ENCODE measurements around the gene BARHL1. TPM values are rescaled to one million over a fixed set of nuclear protein-coding genes. Genes with fewer than 3 reads are reported as not detected.
A peak's percentile ranks its signal among the peaks of the same experiment; 100 is the strongest.

The BARHL1 gene
- total RNA-seq, 1 experiment from 2014 or later = not detected

DNA sequence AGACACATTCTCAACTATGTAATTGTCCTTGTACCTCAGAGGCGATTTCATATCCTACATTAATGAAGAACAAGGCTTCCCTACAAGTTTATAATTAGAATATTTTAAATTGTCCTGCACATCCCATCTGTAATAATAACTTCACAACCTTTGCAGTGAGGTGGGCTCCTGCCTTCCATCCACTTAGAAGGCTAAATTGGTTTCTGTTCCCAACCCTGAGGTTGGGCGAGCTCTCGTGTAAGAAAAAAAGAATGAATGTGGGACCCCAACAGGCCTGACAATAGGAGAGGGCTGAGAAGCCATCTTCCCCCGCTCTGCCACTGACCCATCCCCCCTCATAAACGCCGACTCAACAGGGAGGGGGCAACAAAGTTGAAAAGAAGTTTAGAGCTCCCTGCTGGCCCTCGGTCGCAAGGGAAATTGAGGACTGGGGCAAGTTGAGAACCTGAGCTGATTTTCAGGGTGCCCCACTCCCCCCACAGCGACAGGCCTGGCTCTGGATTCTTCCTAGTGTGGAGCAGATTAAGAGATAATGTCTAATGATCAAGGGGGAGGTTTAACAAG is 9.4 kb downstream of the BARHL1 start:
- WGBS (ENCODE audit: extremely low coverage, insufficient read length, low lambda C conversion rate) = no CpG with 5 or more reads among the region's 9 CpGs
- peak overlapping the region; percentile 52 for H3K4me2 ChIP-seq (ENCODE audit: insufficient read depth, insufficient read length, low read length)
- peak overlapping the region in 1 of 3 experiments; percentile 90; a peak in 3 of 7 replicates for H3K27ac Mint-ChIP-seq

More for the DNA sequence above, 9.4 kb downstream of the BARHL1 start:
- H4K91ac ChIP-seq (ENCODE audit: insufficient read length, low read depth, low read length) = no peak overlapping the region
- peaks cover 28 to 57% of the 10 kb centered on the region in 2 experiments for H3K4me1 Mint-ChIP-seq
- no peak overlapping the region for H2BK120ac ChIP-seq (ENCODE audit: low read depth, low read length, poor library complexity, severe bottlenecking)
- no peak overlapping the region for H2AK5ac ChIP-seq (ENCODE audit: insufficient read length, low read length)
- H4K20me1 ChIP-seq (ENCODE audit: control insufficient read depth, insufficient read depth, insufficient read length) = no peaks in the 10 kb centered on the region
- H2BK15ac ChIP-seq (ENCODE audit: low read depth, low read length) = no peak overlapping the region
- no peak overlapping the region for H2AFZ ChIP-seq (ENCODE audit: low read length)
- no peak overlapping the region for H3K56ac ChIP-seq (ENCODE audit: insufficient read length, low read depth, low read length)
- H3K36me3 Mint-ChIP-seq (ENCODE audit: insufficient read depth in 1 of 3, low read depth in 3 of 3) = peaks cover 6 to 31% (median 8%) of the 10 kb centered on the region in 3 experiments; a peak in 5 of 7 replicates
- no peak overlapping the region for H3K4ac ChIP-seq (ENCODE audit: low read depth, low read length)
- no peak overlapping the region for H4K8ac ChIP-seq (replicated peaks; ENCODE audit: insufficient read length, low read depth, low read length)
- no peak overlapping the region for H3K14ac ChIP-seq (ENCODE audit: insufficient read depth, low read length)
- no peaks in the 10 kb centered on the region for H3K9me3 ChIP-seq (ENCODE audit: control insufficient read depth, low read depth, low read length)
- no peak overlapping the region for H2BK5ac ChIP-seq (ENCODE audit: insufficient read length, low read length)
- no peak for DNase-seq
- H4K5ac ChIP-seq (ENCODE audit: insufficient read length, low read depth, low read length) = no peak overlapping the region
- H3K79me2 ChIP-seq (ENCODE audit: insufficient read depth, low read length) = no peaks in the 10 kb centered on the region
- H2BK20ac ChIP-seq (ENCODE audit: low read depth, low read length, poor library complexity, severe bottlenecking) = no peak overlapping the region
- peaks cover 3% of the 10 kb centered on the region in 2 experiments; a peak in 2 of 5 replicates for H3K9me3 Mint-ChIP-seq
- H3K18ac ChIP-seq (ENCODE audit: insufficient read length, low read depth, low read length) = no peak overlapping the region
- H3K23me2 ChIP-seq (ENCODE audit: insufficient read length, low read depth, low read length, poor library complexity, severe bottlenecking) = peaks cover 23% of the 10 kb centered on the region
- no peak overlapping the region for H3K9ac ChIP-seq (ENCODE audit: extremely low read depth, insufficient read length, low read length)
- H3T11ph ChIP-seq (ENCODE audit: low read length) = no peak overlapping the region
- H3K79me1 ChIP-seq (ENCODE audit: insufficient read depth, low read depth, low read length, poor library complexity, severe bottlenecking) = no peaks in the 10 kb centered on the region
- no peak overlapping the region for H2BK12ac ChIP-seq (ENCODE audit: insufficient read length, low read depth, low read length)
- H3K27me3 ChIP-seq (ENCODE audit: insufficient read depth, low read length) = peaks cover 53% of the 10 kb centered on the region
- peaks cover 65% of the 10 kb centered on the region for H3K27me3 Mint-ChIP-seq (ENCODE audit: low read depth)
- H3K4me3 Mint-ChIP-seq = peak overlapping the region; percentile 57 to 79
- no peak for TF ChIP-seq CTCF (conservative IDR thresholded peaks at IDR 0.05)
- H3K23ac ChIP-seq (ENCODE audit: insufficient read length, low read depth, low read length) = no peak overlapping the region
- no peak overlapping the region for H3K27ac ChIP-seq (ENCODE audit: insufficient read length, low read depth, low read length)
- peaks cover 7% of the 10 kb centered on the region; the same call in 1 of the 2 replicates for H3K4me1 ChIP-seq (ENCODE audit: insufficient read depth, low read length)
